ENCODE results near the gene GNAQ. TPM values are rescaled to one million over a fixed set of nuclear protein-coding genes. Genes with fewer than 3 reads are reported as not detected.

The GNAQ gene
- total and polyA plus RNA-seq, 4 donors, result 24.6 to 86.2 (median 51.4) TPM

DNA sequence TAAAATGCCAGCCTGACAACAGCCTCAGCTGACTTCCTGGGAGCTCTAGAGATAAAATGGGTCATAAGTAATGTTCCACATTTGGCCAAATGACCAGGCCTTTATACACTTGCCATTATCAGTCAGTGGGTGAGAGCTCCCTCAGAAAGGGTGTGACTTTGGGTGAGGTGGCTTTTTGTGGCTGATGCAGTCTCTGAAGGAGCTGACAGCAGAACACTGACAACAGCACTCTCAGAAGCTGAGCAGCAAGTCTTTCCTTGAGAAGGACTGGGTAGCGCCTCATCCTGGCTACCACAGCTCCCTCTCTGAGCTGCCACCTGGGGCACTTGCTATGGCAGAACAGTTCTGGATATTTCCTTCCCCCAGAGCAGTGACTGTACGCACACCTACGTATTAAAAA lies 22.0 kb upstream of the GNAQ start:
- 95 to 97% methylated on average over 3 of the region's 3 CpGs for WGBS, 2 donors
- H3K27ac ChIP-seq (ENCODE audit: low read depth in 1 of 2, low read length in 1 of 2), result no peak overlapping the region
- TF ChIP-seq, protein P1, sequence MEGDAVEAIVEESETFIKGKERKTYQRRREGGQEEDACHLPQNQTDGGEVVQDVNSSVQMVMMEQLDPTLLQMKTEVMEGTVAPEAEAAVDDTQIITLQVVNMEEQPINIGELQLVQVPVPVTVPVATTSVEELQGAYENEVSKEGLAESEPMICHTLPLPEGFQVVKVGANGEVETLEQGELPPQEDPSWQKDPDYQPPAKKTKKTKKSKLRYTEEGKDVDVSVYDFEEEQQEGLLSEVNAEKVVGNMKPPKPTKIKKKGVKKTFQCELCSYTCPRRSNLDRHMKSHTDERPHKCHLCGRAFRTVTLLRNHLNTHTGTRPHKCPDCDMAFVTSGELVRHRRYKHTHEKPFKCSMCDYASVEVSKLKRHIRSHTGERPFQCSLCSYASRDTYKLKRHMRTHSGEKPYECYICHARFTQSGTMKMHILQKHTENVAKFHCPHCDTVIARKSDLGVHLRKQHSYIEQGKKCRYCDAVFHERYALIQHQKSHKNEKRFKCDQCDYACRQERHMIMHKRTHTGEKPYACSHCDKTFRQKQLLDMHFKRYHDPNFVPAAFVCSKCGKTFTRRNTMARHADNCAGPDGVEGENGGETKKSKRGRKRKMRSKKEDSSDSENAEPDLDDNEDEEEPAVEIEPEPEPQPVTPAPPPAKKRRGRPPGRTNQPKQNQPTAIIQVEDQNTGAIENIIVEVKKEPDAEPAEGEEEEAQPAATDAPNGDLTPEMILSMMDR (IDR thresholded peaks at IDR 0.05; ENCODE audit: control extremely low read depth, extremely low read depth), result no peak
- H3K36me3 ChIP-seq (ENCODE audit: control insufficient read depth in 4 of 4, insufficient read depth in 4 of 4, low read length in 4 of 4), result no peaks in the 10 kb centered on the region
- no peak for DNase-seq
- no peaks in the 10 kb centered on the region for H3K27me3 ChIP-seq (ENCODE audit: control insufficient read depth in 3 of 3, insufficient read depth in 3 of 3, low read length in 2 of 3)
- H3K9ac ChIP-seq (ENCODE audit: insufficient read depth in 1 of 2, low read length in 2 of 2), result no peak overlapping the region
- no peaks in the 10 kb centered on the region for H3K9me3 ChIP-seq (ENCODE audit: control insufficient read depth in 4 of 4, insufficient read depth in 3 of 4, low read length in 3 of 4)
- H3K4me1 ChIP-seq (ENCODE audit: control insufficient read depth in 5 of 5, insufficient read depth in 5 of 5, low read length in 5 of 5), result peaks cover 0 to 4% (median 0%) of the 10 kb centered on the region in 5 donors
- ATAC-seq (ENCODE audit: insufficient read depth, low FRiP score), result no peak
- H3K4me3 ChIP-seq, result no peak overlapping the region

DNA sequence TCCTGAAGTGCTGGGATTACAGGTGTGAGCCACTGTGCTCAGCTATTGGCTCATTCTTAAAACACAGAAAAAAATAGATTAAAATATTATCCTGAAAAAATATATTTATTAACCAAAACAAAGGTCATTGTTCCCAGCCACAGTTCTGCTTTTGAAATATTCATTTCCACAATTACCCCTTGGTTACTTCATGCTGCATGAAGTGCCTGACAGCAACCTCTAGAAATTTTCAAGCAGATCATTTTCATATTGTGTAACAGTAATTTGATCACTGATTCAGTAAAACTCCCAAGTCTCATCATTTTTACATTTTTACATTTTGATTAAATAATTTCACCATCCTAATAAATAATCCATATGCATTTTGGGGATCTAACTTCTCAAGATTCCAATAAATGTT lies 18.8 kb upstream of the GNAQ start:
- no peak overlapping the region for H3K9ac ChIP-seq (ENCODE audit: insufficient read depth in 1 of 2, low read length in 2 of 2)
- no peak overlapping the region for H3K4me3 ChIP-seq
- ATAC-seq (ENCODE audit: insufficient read depth, low FRiP score) (no peak), DNase-seq (no peak)
- peaks cover 0 to 8% (median 5%) of the 10 kb centered on the region in 5 donors for H3K4me1 ChIP-seq (ENCODE audit: control insufficient read depth in 5 of 5, insufficient read depth in 5 of 5, low read length in 5 of 5)
- no peaks in the 10 kb centered on the region for H3K36me3 ChIP-seq (ENCODE audit: control insufficient read depth in 4 of 4, insufficient read depth in 4 of 4, low read length in 4 of 4)
- no peaks in the 10 kb centered on the region for H3K27me3 ChIP-seq (ENCODE audit: control insufficient read depth in 3 of 3, insufficient read depth in 3 of 3, low read length in 2 of 3)
- H3K9me3 ChIP-seq (ENCODE audit: control insufficient read depth in 4 of 4, insufficient read depth in 3 of 4, low read length in 3 of 4), result no peaks in the 10 kb centered on the region
- H3K27ac ChIP-seq (ENCODE audit: low read depth in 1 of 2, low read length in 1 of 2), result no peak overlapping the region
- TF ChIP-seq, protein P1 (IDR thresholded peaks at IDR 0.05; ENCODE audit: control extremely low read depth, extremely low read depth), result no peak

DNA sequence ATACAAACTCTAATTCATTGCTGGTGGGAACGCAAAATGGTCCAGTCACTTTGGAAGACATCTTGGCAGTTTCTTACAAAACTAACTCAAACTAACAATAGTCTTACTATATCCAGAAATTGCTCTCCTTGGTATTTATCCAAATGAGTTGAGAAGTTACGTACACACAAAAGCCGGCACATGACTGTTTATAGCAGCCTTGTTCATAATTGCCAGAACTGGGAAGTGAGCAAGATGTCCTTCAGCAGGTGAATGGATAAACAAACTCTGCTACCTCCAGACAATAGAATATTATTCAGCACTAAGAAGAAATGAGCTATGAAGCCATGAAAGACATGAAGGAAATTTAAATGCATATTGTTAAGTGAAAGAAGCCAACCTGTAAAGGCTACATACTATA lies 17.9 kb upstream of the GNAQ start:
- H3K4me3 ChIP-seq, result no peak overlapping the region
- WGBS, 2 donors, result 58 to 66% methylated on average over 3 of the region's 3 CpGs

More for the DNA sequence above, 17.9 kb upstream of the GNAQ start:
- Histone ChIP-seq H3K36me3 (ENCODE audit: control insufficient read depth in 4 of 4, insufficient read depth in 4 of 4, low read length in 4 of 4) (no peaks in the 10 kb centered on the region), H3K27me3 (ENCODE audit: control insufficient read depth in 3 of 3, insufficient read depth in 3 of 3, low read length in 2 of 3) (no peaks in the 10 kb centered on the region), H3K9ac (ENCODE audit: insufficient read depth in 1 of 2, low read length in 2 of 2) (no peak overlapping the region), H3K9me3 (ENCODE audit: control insufficient read depth in 4 of 4, insufficient read depth in 3 of 4, low read length in 3 of 4) (no peaks in the 10 kb centered on the region), H3K4me1 (ENCODE audit: control insufficient read depth in 5 of 5, insufficient read depth in 5 of 5, low read length in 5 of 5) (peaks cover 0 to 10% (median 5%) of the 10 kb centered on the region in 5 donors), H3K27ac (ENCODE audit: low read depth in 1 of 2, low read length in 1 of 2) (no peak overlapping the region)
- ATAC-seq (ENCODE audit: insufficient read depth, low FRiP score) (no peak), DNase-seq (no peak)
- TF ChIP-seq, protein P1 (IDR thresholded peaks at IDR 0.05; ENCODE audit: control extremely low read depth, extremely low read depth), result no peak
